Right lobe of liver (tissue), 6 donors: Measurements from ENCODE around the gene KIAA1958. TPM values are rescaled to one million over a fixed set of nuclear protein-coding genes. Genes with fewer than 3 reads are reported as not detected.

Source experiments
- ATAC-seq, 4 donors: fragments of 200-7000 bp; cut with Tn5 transposase; one replicate each; pipeline ENCODE4 v1.9.1; 2020; ENCODE audit warnings: mild to moderate bottlenecking in 4 of 4, moderate library complexity in 4 of 4
- DNase-seq, 3 donors: peaks; one replicate each; pipeline ENCODE4 v3.0.0-alpha.2; 2020
- H3K27ac ChIP-seq, 3 donors: fragments of 200-600 bp; one replicate each; pipeline ENCODE4 v1.8.0; 2022
- H3K27me3 ChIP-seq, 2 donors: fragments of 200-600 bp; one replicate each; pipeline ENCODE4 v1.8.0; 2022
- H3K36me3 ChIP-seq, 4 donors: fragments of 200-600 bp; sonication (generic) in 1 of 4; one replicate each; pipeline versions ENCODE4 v1.5.1 to v1.8.0; 2017 to 2022; ENCODE audit warnings: control low read depth in 1 of 4
- H3K4me1 ChIP-seq, 4 donors: fragments of 200-600 bp; sonication (generic) in 1 of 4; one replicate each; pipeline versions ENCODE4 v1.5.1 to v1.8.0; 2017 to 2022; ENCODE audit warnings: control low read depth in 1 of 4
- H3K4me3 ChIP-seq, 3 donors: fragments of 200-600 bp; one replicate each; pipeline ENCODE4 v1.8.0; 2022
- H3K9me3 ChIP-seq, 4 donors: fragments of 200-600 bp; sonication (generic) in 1 of 4; one replicate each; pipeline versions ENCODE4 v1.5.1 to v1.8.0; 2017 to 2022; ENCODE audit warnings: control low read depth in 1 of 4
- POLR2A ChIP-seq: fragments of 450-650 bp; IDR thresholded peaks from one replicate; pipeline ENCODE4 v1.6.1; 2017; ENCODE audit warnings: antibody characterized with exemption, mild to moderate bottlenecking
- WGBS: methylation state at CpG from one replicate; pipeline ENCODE4 v1.1.6; 2018; ENCODE audit warnings: low coverage, low lambda C conversion rate; ENCODE audit not compliant: insufficient coverage; ENCODE audit errors: missing lambda C conversion rate; 5-methylcytosine and 5-hydroxymethylcytosine counted together
- intact Hi-C, 2 donors: fragments of 100-400 bp; cut with DNase I; formaldehyde crosslinking; loops; one replicate each; pipeline versions ENCODE4 v1.11.2 to v1.14.1; 2022
- total RNA-seq, 6 experiments: library from RNA; depleted of rRNA in 2 of 6; stranded (reverse); fragments of >200 nt in 2 of 6; fragmentation: NEBNext Ultra II Directional in 3 of 6; extraction: Animal tissue kit (Norgen Biotek cat#: 25700) in 3 of 6; gene quantifications; one replicate each; pipeline versions ENCODE4 v1.1.0 to v1.2.4, GENCODE V29; 2016 to 2023
- TF ChIP-seq, protein P1 (sequence below), 4 donors: fragments of 200-600 bp in 3 of 4; fragments of 450-650 bp in 1 of 4; IDR thresholded peaks; one replicate each; pipeline versions ENCODE4 v1.5.1 to v1.8.0; 2016 to 2022; ENCODE audit warnings: antibody characterized with exemption in 4 of 4, mild to moderate bottlenecking in 2 of 4
- donor health status: DM: no; HTN: yes; CAD: no.
- donor health status: DM: no; HTN: no; CAD: no.
- donor health status: DM: no; HTN: no; CAD: no.
- donor health status: DM: no; HTN: yes; CAD: no.
- donor health status: DM: no; HTN: yes; CAD: no.

The KIAA1958 gene
- total RNA-seq, 6 experiments from 2014 or later: 5.7 to 8.1 (median 7.0) TPM

GRCh38 chr9:112526973-112527372 is 40.3 kb downstream of the KIAA1958 start:
- intact Hi-C loops: no loop called here
- TF ChIP-seq, protein P1, sequence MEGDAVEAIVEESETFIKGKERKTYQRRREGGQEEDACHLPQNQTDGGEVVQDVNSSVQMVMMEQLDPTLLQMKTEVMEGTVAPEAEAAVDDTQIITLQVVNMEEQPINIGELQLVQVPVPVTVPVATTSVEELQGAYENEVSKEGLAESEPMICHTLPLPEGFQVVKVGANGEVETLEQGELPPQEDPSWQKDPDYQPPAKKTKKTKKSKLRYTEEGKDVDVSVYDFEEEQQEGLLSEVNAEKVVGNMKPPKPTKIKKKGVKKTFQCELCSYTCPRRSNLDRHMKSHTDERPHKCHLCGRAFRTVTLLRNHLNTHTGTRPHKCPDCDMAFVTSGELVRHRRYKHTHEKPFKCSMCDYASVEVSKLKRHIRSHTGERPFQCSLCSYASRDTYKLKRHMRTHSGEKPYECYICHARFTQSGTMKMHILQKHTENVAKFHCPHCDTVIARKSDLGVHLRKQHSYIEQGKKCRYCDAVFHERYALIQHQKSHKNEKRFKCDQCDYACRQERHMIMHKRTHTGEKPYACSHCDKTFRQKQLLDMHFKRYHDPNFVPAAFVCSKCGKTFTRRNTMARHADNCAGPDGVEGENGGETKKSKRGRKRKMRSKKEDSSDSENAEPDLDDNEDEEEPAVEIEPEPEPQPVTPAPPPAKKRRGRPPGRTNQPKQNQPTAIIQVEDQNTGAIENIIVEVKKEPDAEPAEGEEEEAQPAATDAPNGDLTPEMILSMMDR (IDR thresholded peaks at IDR 0.05): no peak
- no peak for TF ChIP-seq POLR2A
- Histone ChIP-seq H3K9me3 (no peaks in the 10 kb centered on the region), H3K27me3 (no peaks in the 10 kb centered on the region), H3K36me3 (no peaks in the 10 kb centered on the region), H3K27ac (no peak overlapping the region), H3K4me1 (peaks cover 0 to 16% (median 1%) of the 10 kb centered on the region in 4 donors), H3K4me3 (no peak overlapping the region)
- no peak for DNase-seq
- no peak for ATAC-seq
- WGBS: 92% methylated on average over 1 of the region's 1 CpG

- Histone ChIP-seq H3K27ac (no peak overlapping the region), H3K4me1 (peaks cover 0 to 25% (median 3%) of the 10 kb centered on the region in 4 donors), H3K36me3 (no peaks in the 10 kb centered on the region), H3K4me3 (no peak overlapping the region), H3K27me3 (no peaks in the 10 kb centered on the region), H3K9me3 (no peaks in the 10 kb centered on the region)
- intact Hi-C loops: no loop called here
- 48% methylated on average over 2 of the region's 2 CpGs for WGBS
- DNase-seq: no peak
- no peak for TF ChIP-seq POLR2A
- TF ChIP-seq, protein P1 (IDR thresholded peaks at IDR 0.05): no peak
- no peak for ATAC-seq
Measured at GRCh38 chr9:112527959-112528358, 41.3 kb downstream of the KIAA1958 start.

DNA sequence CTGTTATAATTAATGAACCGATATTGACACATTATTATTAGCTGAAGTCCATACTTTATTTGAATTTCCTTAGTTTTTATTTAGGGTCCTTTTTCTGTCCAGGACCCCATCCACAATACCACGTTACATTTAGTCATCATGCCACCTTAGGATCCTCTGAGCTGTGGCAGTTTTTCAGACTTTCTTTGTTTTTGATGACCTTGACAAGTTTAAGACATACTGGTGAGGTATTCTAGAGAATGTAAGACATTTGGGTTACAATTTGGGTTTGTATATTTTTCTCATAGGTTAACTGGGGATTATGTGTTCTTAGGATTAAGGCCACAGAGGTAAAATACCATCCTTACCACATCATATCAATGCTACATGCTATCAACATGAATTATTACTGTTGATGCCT is 42.7 kb downstream of the KIAA1958 start:
- TF ChIP-seq, protein P1 (IDR thresholded peaks at IDR 0.05): no peak
- no peak for TF ChIP-seq POLR2A
- Histone ChIP-seq H3K27me3 (no peaks in the 10 kb centered on the region), H3K4me3 (no peak overlapping the region), H3K9me3 (no peaks in the 10 kb centered on the region), H3K36me3 (no peaks in the 10 kb centered on the region), H3K4me1 (peaks cover 0 to 21% (median 3%) of the 10 kb centered on the region in 4 donors), H3K27ac (no peak overlapping the region)
- no peak for ATAC-seq
- intact Hi-C loops: no loop called here
- DNase-seq: no peak
- WGBS: 97% methylated on average over 2 of the region's 2 CpGs

- WGBS: 85% methylated on average over 6 of the region's 6 CpGs
- ATAC-seq (no peak), DNase-seq (no peak)
- Histone ChIP-seq H3K9me3 (no peaks in the 10 kb centered on the region), H3K36me3 (no peaks in the 10 kb centered on the region), H3K4me3 (no peak overlapping the region), H3K27me3 (no peaks in the 10 kb centered on the region), H3K27ac (peak overlapping the region in 2 of 3 donors; percentile 50 to 75), H3K4me1 (peaks cover 0 to 21% (median 3%) of the 10 kb centered on the region in 4 donors)
- TF ChIP-seq POLR2A: no peak
- TF ChIP-seq, protein P1 (IDR thresholded peaks at IDR 0.05): no peak
- intact Hi-C loops: no loop called here
Measured at GRCh38 chr9:112530751-112531205, 44.2 kb downstream of the KIAA1958 start.
